Hepatocyte (in vitro differentiated cells): Measurements from ENCODE around the gene MGAT1. TPM values are rescaled to one million over a fixed set of nuclear protein-coding genes. Genes with fewer than 3 reads are reported as not detected.
"Not testable (repeated sequence)": the region's sequence is repeated elsewhere in the genome, so short reads cannot be mapped to it uniquely, and the experiment has no call there.

Experiments
- DNase-seq: peaks from one replicate; pipeline ENCODE4 v3.0.0-alpha.2; 2016; ENCODE audit warnings: low spot score
- H2AFZ ChIP-seq: fragments of 200-600 bp; sonication (generic); 2 replicates; pipeline ENCODE4 v1.6.0; 2016; ENCODE audit warnings: antibody characterized with exemption, mild to moderate bottlenecking
- H3K27ac ChIP-seq: fragments of 200-600 bp; sonication (generic); 2 replicates; pipeline ENCODE4 v1.5.1; 2016; ENCODE audit warnings: mild to moderate bottlenecking
- H3K27me3 ChIP-seq: fragments of 200-600 bp; sonication (generic); 2 replicates; pipeline ENCODE4 v1.6.1; 2016
- H3K36me3 ChIP-seq: fragments of 200-600 bp; sonication (generic); replicated peaks from 2 replicates; pipeline ENCODE4 v1.5.1; 2016; ENCODE audit warnings: low read depth; ENCODE audit not compliant: insufficient read depth
- H3K4me1 ChIP-seq: fragments of 200-600 bp; sonication (generic); 2 replicates; pipeline ENCODE4 v1.5.1; 2016; ENCODE audit warnings: mild to moderate bottlenecking, moderate library complexity; ENCODE audit not compliant: insufficient read depth
- H3K4me2 ChIP-seq: fragments of 200-600 bp; sonication (generic); 2 replicates; pipeline ENCODE4 v1.6.0; 2016
- H3K4me3 ChIP-seq: fragments of 200-600 bp; sonication (generic); 2 replicates; pipeline ENCODE4 v1.5.1; 2016; ENCODE audit warnings: mild to moderate bottlenecking
- H3K79me2 ChIP-seq: fragments of 200-600 bp; sonication (generic); 2 replicates; pipeline ENCODE4 v1.6.0; 2017; ENCODE audit warnings: mild to moderate bottlenecking
- H3K9me2 ChIP-seq: fragments of 200-600 bp; sonication (generic); replicated peaks from 2 replicates; pipeline ENCODE4 v1.6.0; 2017; ENCODE audit warnings: mild to moderate bottlenecking; ENCODE audit not compliant: insufficient read depth
- H3K9me3 ChIP-seq: fragments of 200-600 bp; sonication (generic); 2 replicates; pipeline ENCODE4 v1.5.1; 2016; ENCODE audit warnings: low read depth, mild to moderate bottlenecking
- H4K20me1 ChIP-seq: fragments of 200-600 bp; sonication (generic); 2 replicates; pipeline ENCODE4 v1.6.0; 2016; ENCODE audit warnings: mild to moderate bottlenecking; ENCODE audit not compliant: insufficient read depth, poor library complexity, severe bottlenecking
- CTCF ChIP-seq: fragments of 200-600 bp; sonication (generic); IDR thresholded peaks from 2 replicates; pipeline ENCODE4 v1.5.1; 2016; ENCODE audit warnings: antibody characterized with exemption, mild to moderate bottlenecking; ENCODE audit not compliant: poor library complexity
- EZH2 ChIP-seq: fragments of 200-600 bp; sonication (generic); IDR thresholded peaks from 2 replicates; pipeline ENCODE4 v1.6.1; 2016; ENCODE audit warnings: antibody characterized with exemption, mild to moderate bottlenecking, borderline replicate concordance
- EZH2phosphoT487 ChIP-seq: fragments of 200-600 bp; sonication (generic); IDR thresholded peaks from one replicate; pipeline ENCODE4 v1.6.1; 2018; ENCODE audit warnings: antibody characterized with exemption, mild to moderate bottlenecking, low read depth, moderate library complexity; ENCODE audit not compliant: unreplicated experiment, severe bottlenecking
- WGBS: methylation state at CpG from one replicate; pipeline ENCODE4 v1.1.6; 2016; ENCODE audit warnings: low lambda C conversion rate; ENCODE audit errors: missing lambda C conversion rate; 5-methylcytosine and 5-hydroxymethylcytosine counted together
- polyA plus RNA-seq: library from polyadenylated mRNA; unstranded; fragments of >200 nt; fragmentation: Nextera tagmentation; extraction: Ambion mirVana; gene quantifications from 2 replicates; pipeline ENCODE4 v1.2.1, GENCODE V29; 2016
- total RNA-seq: library from RNA; depleted of rRNA; stranded (reverse); fragments of >200 nt; gene quantifications from 2 replicates; pipeline ENCODE4 v1.2.3, GENCODE V29; 2014

The MGAT1 gene
- total and polyA plus RNA-seq, 2 experiments from 2014 or later, result 137 to 151 TPM

DNA sequence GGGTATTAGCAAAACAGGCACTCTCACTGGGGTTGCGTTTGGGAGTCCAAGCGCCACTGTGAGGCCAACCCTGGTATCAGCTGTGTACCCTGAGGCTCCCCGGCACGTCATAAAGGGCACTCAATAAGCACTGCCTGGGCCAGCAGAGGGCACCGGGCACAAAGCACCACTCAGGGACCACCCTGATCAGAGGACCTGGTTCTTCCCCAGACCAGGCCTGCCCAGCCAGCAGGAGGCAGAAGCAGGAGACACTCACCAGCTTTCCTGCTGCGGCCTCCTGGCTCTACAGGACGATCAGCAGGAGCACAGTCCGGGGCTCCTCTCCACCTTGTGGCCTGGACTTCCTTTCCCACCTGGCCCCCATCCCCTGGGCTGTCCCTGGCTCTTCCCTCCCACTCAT is 12.6 kb downstream of the MGAT1 start:
- H3K27ac ChIP-seq, result no peak overlapping the region
- H2AFZ ChIP-seq, result no peak overlapping the region
- no peak overlapping the region for H3K4me2 ChIP-seq
- H3K4me3 ChIP-seq, result no peak overlapping the region
- 88% methylated on average over 8 of the region's 8 CpGs for WGBS
- TF ChIP-seq CTCF, result peak; percentile 14
- no peak for TF ChIP-seq EZH2phosphoT487
- no peak for TF ChIP-seq EZH2
- H3K79me2 ChIP-seq, result peaks cover 56% of the 10 kb centered on the region
- no peaks in the 10 kb centered on the region for H3K36me3 ChIP-seq
- no peaks in the 10 kb centered on the region for H3K9me3 ChIP-seq
- H3K9me2 ChIP-seq, result no peaks in the 10 kb centered on the region
- DNase-seq, result no peak
- H3K4me1 ChIP-seq, result peaks cover 23% of the 10 kb centered on the region
- peaks cover 40% of the 10 kb centered on the region for H4K20me1 ChIP-seq
- H3K27me3 ChIP-seq, result no peaks in the 10 kb centered on the region

DNA sequence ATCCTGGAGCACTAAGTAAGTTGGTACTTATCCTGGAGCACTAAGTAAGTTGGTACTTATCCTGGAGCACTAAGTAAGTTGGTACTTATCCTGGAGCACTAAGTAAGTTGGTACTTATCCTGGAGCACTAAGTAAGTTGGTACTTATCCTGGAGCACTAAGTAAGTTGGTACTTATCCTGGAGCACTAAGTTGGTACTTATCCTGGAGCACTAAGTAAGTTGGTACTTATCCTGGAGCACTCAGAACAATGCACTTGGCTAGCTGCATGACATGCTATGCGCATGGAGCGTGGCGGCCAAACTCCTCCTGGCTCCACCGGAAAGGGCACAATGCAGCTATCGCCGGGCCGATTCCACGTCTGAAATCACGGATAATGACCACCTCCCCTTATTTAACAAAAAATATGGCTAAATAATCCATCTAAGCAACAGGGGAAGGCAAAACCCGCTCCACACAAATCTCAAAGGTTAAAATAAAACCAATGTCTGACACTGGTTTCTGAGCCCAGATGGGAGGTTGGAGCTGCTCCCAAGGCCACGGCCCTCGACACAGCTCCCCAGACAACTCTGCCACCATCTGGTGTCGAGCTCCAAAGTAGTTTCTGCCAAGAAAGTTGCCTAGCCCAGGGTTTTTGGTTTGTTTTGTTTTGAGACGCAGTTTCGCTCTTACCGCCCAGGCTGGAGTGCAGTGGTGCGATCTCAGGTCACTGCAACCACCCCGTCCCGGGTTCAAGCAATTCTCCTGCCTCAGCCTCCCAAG is 13.8 kb downstream of the MGAT1 start:
- H3K9me2 ChIP-seq, H2AFZ ChIP-seq, H3K27me3 ChIP-seq, DNase-seq, H3K4me3 ChIP-seq, H3K36me3 ChIP-seq, H3K27ac ChIP-seq, H3K4me2 ChIP-seq, H3K9me3 ChIP-seq: not testable (repeated sequence)
- peaks cover 27% of the 10 kb centered on the region for H3K4me1 ChIP-seq
- peaks cover 45% of the 10 kb centered on the region for H3K79me2 ChIP-seq
- 95% methylated on average over 19 of the region's 19 CpGs for WGBS
- peaks cover 30% of the 10 kb centered on the region for H4K20me1 ChIP-seq

GRCh38 chr5:180787711-180788431 is 14.7 kb downstream of the MGAT1 start:
- Histone ChIP-seq H3K36me3 (no peaks in the 10 kb centered on the region), H3K9me3 (no peaks in the 10 kb centered on the region), H3K4me1 (peaks cover 27% of the 10 kb centered on the region), H3K79me2 (peaks cover 35% of the 10 kb centered on the region), H3K27ac (peak overlapping the region; percentile 89), H3K4me3 (no peak overlapping the region), H4K20me1 (peaks cover 20% of the 10 kb centered on the region), H3K9me2 (no peaks in the 10 kb centered on the region), H3K27me3 (no peaks in the 10 kb centered on the region), H2AFZ (no peak overlapping the region), H3K4me2 (no peak overlapping the region)
- 90% methylated on average over 20 of the region's 20 CpGs for WGBS
- TF ChIP-seq EZH2phosphoT487 (no peak), CTCF (no peak), EZH2 (no peak)
- DNase-seq, result no peak
